NCI-H2196 (cell line): ENCODE data around the gene DAGLA.

Source experiments
- DNase-seq: peaks from one replicate; lab custom pipeline; 2025; ENCODE audit not compliant: unreplicated experiment; lab: John Stamatoyannopoulos, UW

The DAGLA gene

DNA sequence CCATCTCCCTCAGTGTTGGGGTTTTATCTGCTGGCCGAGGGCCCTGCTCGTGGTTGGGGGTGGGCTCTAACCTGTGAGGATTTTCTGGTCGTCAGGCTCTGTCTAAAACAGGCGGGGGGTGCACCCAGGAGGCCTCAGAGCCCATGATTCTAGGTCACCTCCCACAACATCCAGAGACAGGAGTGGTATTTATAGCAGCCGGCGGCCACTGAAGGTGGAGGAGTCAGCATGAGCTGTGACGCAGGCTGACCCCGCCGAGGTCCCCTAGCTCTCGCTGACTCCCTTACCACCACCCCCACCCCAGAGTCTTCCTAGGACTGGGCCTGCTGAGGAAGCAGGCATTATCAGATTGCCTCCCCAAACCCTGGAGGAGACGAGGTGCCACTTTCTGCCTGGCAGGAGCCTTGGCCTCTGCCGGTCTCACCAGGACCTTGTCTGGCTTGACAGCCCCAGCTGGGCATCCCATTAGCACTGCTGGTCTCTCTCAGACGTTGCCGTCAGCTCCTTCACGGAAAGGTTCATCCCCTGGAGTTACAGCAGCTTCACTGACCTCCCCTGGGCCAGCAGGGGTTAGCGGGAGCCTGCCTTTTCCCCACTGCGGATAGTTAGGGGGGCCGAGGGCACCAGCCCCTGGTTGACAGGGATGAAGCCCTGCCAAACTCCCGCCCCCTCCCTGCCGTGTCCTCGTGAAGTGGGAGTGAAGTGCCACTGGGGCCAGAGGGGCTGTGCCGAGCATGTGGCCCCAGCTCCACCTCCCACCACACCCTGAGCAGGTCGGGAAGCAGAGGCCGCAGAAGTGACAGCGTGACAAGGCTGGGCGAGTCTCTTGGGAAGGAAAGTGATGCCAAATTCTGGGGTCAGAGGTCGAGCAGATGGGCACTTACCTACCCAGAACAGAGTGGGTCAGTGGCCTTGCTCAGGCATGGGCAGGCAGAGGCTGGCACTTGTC lies 26.5 kb downstream of the DAGLA start:
- DNase-seq, result no peak

DNA sequence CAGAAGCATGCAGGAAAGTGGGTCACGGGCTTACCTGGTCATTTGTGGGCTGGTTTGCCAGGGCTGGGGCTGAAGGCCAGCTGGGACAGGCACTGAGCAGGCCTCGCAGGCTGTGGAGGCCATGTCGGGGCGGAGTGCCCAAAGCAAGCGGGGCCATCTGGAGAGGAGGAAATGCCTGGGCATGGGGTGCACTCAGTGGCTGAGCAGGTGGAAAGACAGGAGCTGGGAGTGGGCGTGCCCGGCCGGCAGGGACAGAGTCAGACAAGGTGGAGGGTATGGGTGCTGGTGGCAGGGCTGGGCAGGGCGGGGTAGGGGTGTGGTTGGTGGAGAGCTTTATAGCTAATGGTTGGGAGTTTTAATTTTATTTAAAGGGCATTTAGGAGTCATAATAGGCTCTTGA lies 27.4 kb downstream of the DAGLA start:
- DNase-seq, result no peak

DNA sequence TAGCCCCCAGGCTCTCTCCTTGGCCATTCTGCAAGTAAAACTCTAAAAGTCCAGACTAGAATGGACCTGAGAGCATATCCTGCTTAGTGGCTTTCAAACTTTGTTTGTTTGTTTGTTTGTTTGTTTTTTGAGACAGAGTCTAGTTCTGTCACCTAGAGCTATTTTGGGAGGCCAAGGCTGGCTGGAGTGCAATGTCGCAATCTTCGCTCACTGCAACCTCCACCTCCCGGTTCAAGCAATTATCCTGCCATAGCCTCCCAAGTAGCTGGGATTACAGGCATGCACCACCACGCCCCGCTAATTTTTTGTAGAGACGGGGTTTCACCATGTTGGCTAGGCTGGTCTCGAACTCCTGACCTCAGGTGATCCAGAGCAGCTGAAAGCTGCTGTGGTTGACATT lies 28.9 kb downstream of the DAGLA start:
- DNase-seq, result no peak

DNA sequence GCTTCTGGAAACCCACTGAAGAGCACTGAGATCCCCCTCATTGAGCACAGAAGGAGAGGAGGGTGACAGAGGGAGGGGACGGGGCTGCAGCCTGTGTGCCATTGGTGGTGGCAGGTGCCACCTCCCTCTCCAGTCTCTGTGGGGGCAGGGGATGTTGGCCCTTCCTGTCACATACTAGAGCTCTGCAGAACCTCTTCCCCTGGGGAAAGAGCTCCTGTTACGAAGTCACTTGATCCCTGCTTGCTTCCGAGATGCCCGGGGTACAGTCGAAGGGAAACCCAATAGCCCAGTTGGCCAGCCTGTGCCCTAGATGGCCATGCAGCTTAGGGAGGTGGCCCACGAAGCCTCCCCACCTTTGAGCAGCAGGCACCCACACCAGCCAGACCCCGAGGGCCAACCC lies 29.4 kb downstream of the DAGLA start:
- DNase-seq, result no peak

DNA sequence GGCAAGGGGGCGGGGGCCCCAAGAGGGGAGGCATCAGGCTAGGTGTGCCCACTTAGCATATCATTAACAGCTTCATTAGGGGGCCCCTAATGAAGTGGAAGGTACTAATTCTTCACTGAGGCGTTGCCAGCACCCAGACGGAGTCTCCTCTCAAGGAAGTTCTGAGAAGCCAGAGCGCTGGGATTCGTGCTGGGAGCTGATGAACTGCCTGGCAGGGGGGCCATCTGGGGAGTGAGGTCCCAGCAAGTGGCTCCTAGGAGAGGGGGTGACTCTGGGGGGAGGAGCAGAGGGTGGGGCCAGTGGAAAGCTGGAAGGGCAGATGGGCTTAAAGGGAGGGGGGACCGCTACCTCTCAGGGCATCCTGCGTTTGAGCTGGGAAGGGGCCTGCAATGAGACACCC lies 29.8 kb downstream of the DAGLA start:
- DNase-seq, result no peak

DNA sequence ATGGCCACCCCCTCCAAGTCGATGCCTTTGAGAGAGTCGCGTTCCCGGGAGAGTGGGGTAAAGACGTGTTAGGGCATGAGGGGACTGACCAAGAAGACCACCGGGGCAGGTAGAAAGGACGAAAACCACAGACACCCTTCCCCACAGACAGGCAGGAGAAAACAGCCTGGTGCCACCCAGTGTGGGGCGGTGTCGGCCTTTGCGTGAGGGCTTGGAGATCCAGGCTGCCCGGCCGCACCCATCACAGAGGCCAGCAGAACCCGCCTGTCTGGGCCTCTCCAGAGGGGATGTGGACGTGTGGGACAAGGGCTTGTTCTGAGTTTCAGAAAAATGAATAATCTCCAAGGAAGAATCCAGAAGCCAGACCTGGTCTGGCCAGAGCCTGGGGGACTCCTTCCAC lies 30.8 kb downstream of the DAGLA start:
- no peak for DNase-seq

DNA sequence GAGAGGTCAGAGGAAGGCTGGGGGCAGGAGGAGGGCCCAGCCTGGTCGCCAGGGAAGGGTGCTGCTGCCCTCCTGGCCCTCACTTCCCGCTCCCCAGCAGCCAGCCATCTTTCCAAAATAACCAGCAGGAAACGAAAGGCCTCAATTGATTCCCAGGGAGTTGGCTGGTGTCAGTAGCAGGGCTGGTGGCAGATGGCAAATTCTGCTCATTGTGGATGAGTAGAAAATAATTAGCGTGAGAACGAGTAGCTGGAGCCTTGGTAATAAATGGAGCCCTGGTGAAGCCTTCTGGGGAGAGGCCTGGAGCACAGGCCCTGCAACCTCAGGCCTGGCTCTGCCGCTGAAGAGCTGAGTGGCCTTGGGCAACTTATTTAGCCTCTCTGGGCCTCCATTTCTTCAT lies 31.3 kb downstream of the DAGLA start:
- DNase-seq, result no peak

DNA sequence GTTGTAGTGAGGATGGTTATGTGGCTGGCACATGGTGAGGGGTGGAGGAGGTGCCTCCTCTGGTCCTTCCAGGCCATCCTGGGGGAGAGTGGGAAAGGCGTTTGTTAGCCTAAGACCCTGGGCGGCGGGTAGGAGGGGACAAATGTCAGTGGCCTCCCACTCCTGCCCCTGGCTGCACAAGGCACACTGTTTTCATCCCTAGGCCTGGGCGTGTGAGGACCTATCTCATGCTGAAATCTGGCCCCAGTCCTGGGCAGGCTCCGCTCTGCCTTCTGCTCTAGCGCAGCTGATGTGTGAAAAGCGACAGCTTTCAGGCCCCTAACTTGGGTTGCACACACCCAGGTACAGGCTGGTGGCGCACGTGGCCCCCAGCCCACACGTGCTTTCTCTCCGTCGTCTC lies 32.1 kb downstream of the DAGLA start:
- DNase-seq, result no peak

DNA sequence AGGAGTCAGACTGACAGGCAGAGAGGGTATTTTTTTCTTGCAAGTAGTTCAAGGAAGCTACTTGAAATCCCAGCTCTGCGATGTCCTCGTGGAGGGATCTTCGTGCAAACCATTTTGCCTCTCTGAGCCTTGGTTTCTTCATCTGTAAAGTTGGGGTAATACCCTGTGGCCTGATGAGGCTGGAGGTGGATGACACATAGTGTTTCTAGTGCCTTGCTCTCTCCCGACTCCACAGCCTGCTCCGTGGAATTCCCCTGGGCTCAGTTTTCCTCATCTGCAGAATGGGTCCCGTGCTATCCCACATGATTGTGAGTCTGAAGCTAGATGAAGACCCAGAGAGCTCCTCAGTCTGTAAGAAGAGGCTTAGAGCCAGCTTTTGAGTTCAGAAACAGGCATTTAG lies 32.7 kb downstream of the DAGLA start:
- no peak for DNase-seq

DNA sequence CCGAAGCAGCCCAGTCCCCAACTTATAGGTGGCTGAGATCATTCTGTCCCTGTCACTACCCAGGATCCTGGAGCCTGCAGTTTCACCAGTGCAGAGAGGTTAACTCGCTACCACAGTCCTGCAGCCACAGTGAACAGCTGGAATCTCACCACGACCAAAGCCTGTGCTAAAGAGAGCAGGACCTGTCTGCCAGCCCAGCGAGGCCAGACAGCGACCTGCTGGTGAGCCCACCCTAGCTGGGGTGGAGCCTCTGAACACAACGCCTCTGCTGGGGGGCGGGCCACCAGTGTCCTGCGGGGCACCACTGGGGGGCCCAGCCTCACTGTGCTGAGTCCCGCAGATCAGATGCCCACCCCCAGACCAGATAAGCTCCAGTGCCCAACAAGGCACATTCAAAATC lies 33.3 kb downstream of the DAGLA start:
- DNase-seq, result no peak

DNA sequence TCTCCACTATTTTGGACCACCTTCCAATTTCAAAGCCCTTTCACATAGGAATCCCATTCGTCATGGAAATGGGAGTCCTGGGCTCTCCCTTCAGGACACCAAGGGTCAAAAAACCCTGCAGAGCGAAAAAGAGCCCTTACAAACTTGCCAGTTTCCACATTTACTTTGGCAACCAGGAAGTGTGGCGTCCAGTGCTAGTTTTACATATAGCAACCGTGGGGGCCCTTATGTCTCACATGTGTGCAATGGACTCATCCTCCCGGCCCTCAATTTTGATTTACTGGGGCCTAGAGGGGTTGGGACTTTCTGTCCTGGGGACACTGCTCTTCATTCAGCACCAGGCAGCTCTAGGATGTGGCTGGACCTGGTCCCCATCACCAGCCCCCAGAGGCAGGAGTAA lies 33.7 kb downstream of the DAGLA start:
- no peak for DNase-seq

DNA sequence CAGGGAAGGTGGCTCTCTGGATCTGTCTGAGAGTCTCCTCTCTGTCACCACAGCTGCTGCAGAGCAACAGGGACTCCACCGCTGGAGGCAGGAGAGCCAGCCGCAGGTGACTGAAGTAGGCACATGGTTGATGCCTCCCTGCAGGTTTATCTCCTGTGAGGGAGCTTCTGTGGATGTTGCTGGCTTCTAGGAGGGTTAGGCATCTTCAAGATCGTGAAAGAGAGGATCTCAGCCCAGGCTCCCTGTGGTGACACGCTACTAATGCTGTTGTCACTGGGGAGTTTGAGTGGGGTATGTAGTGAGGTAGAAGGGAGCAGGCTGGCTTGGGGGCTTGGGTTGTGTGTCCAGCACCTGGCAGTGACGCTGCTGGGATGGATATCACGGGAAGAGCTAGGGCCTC lies 34.1 kb downstream of the DAGLA start:
- no peak for DNase-seq

DNA sequence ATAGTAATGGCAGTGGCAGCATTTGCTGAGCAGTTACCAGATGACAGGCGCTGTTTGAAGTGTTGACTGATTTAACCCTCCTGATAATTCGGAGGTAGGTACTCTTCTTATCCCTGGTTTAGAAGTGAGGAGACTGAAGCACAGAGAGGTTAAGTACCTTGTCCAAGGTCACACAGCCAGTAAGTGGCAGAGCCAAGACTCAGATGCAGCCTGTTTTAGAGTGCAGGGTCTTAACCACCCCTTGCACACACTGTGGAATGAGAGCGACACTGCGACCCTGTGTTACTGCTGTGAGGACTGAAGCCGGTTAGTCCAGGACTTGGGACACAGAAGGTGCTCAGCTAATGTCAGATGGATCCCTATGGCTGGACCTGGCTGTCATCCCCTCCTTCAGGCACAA lies 34.7 kb downstream of the DAGLA start:
- DNase-seq, result no peak

DNA sequence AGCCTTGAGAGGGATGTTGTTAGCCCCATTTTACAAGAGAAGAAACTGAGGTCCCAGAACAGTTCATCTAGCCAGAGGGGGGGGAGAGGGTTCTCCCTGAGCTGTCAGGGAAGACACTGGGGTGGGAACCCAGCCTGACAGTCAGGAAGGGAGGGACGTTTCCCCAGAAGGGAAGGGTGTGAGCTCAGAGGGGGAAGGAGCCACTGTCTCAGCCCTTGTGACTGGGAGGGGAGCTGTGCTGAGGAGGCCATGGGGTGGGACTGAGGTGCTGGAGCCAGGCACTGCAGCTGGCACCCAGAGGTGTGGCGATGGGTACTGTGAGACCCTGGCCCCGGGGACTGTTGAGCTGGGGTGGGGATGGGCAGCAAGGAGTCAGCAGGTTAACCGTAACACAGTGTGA lies 35.7 kb downstream of the DAGLA start:
- DNase-seq, result no peak

DNA sequence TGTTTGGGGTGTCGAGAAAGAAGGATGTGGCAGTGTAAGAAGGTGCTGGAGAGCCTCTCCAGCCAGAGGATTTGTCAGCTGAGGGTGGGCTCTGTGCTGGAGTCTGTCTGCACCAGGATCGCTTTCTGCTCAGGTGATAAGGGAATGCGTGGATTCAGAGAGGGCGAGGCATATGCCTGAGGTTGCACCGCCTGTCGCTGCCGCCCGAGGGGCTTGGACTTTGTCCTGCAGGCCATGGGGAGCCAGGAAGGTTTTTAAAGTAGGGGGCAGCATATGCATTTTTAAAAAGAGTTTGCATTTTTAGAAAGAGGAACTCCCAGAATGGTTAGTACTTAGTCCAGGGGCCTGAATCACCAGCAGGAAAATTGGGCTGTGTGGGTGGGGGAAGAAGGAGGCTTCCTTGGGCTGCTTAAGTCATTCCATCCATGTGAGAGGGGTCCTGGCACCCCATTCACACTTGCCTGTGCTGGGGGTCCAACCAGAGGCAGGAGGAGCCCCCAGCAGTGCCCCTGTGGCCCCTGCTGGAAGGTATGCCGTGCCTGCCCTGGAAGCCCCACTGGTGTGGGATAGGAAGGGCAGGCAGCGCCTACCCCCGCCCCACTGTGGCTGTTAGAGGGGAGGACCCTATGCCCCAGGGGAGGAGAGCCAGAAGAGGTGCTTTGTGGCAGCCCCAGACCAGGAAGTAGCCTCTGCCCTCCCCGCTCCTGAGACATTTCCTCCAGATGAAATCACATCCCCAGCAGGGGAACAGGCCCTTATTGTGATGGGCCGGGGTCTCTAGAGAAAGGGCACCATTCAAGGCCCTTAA lies 36.5 kb downstream of the DAGLA start:
- DNase-seq, result no peak

DNA sequence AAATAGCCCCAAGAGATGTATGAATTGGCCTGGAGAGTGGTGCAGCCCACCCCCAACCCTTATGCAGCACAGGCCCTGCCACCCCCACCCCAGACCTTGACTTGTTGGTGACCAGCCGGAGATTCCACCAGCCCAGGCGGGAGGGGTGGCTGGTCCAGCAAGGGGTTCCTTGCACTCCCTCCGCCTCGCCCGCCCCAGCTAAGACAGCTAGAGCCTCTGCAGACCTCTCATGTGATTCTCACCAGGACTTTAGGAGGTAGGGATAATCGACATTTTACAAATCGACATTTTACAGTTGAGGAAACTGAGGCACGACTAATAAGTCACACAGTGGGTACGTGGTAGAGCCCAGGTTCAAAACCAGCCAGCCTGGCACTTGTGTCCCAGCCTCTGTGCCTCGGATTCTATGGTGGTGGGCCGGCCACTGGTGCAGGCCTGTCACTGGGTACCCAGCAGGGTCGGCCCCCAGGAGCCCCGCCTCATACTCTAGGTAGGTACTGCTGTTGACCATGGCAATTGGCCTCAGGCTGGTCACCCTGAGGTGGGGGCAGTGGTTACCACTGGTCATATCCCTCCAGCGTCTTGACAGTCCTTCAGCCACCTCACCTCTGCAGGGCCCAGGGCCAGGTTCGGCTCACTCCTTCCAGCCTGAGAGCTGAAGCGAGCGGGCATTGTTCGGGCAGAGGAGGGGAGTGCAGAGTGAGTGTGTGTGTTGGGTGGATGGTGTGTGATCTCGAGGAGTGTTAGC lies 37.3 kb downstream of the DAGLA start:
- no peak for DNase-seq

DNA sequence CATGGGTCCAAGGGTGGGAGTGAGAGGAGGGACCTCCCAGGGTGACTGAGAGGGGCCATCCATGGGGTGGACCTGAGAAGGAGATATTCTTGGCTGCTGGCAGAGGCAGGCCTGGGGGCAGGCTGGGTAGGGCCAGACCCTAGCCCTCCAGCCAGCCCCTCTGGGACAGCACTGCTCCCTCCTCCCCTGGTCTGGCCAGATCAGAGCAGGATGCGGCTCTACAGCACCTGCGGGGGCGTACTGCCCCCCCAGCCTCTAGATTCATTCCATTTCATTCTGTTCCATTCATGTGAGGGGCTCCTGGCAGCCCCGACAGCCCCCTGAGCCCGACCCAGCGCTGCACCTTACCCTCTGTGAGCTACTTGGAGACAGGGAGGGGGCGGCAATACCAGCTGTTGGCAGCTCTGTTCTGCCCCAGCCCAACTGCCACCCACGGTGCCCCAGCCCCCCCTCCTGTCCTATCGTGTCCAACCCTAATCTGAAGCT lies 37.9 kb downstream of the DAGLA start:
- DNase-seq, result no peak

DNA sequence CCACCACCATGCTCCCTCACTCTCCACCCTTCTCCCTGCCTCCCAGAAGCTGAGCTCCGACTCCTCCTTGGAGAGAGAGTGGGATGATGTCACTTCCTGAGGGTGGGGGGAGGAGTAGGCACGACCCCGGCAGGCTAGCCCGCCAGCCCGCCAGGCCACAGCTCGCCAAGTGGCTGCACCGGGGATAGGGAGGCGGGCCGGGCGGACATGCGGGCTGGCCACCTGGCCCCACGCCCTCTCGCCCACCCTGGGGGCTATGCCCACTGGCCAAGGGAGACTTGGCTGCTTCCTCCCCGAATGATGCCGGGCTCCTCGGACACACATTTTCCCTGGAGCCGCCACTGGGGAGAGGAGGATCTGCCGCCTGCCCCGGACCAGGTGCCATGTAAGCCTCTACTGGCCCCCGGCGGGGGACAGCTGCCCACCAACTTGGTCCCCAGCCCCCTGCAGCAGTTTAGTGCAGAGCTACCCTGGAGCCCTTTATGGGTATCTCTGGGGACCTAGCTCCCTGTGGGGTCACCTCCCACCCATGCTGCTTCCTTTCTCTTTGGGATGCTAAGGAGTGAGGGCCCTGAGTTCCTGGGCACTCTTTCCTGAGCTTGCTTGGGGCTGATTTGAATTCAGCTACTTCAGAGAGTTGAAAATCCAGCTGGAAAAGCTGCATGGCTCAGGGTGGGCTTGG lies 38.6 kb downstream of the DAGLA start:
- no peak for DNase-seq

DNA sequence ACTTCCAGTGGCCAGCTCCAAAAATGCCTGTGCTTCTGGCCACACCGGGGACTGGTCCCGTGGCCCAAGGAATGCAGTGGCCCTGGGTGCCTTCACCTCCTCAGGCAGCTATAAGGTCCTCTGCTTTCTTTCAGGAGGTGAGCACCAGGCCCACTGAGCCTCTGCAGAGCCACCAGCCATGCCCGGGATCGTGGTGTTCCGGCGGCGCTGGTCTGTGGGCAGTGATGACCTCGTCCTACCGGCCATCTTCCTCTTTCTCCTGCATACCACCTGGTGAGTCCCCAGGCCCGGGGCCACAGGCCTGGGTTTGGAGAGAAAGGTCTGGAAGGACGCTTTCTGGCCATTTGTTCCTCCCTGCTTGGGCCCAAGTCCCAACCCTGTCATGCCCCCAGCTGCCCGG lies 39.8 kb downstream of the DAGLA start:
- no peak for DNase-seq

DNA sequence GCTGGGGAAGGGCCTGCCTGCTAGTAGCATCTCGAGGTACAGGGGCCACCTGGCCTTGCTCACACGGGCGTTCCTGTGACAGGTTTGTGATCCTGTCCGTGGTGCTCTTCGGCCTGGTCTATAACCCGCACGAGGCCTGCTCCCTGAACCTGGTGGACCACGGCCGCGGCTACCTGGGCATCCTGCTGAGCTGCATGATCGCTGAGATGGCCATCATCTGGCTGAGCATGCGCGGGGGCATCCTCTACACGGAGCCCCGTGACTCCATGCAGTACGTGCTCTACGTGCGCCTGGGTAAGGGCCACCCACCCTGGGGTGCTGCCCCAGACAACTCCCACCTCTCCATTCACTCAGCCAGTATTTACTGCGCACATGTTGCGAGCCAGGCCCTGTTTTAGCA lies 40.4 kb downstream of the DAGLA start:
- DNase-seq, result no peak

DNA sequence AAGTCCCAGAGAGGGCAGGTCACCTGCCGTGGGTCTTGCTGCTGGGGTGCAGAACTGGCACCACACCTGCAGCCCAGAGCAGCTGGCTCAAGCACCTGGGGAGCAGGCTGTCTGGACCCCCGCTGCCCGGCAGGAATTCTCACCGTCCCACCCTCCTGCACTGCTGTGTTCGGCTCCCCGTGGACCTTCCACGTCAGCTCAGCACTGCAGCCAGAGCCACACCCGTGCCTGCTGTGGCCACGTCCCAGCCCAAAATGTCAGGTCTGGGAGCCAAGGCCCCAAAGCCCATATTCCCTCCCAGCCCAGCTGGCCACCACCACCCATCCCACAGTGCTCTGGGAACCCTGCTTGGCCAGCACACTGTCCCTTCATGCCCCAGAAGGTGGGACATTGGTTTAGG lies 44.2 kb downstream of the DAGLA start:
- no peak for DNase-seq
